Activated CD8-positive, alpha-beta memory T cell treated with anti-CD3 and anti-CD28 coated beads for 24 hours (primary cell): Measurements from ENCODE around the gene ARL2BP.
A peak's percentile ranks its signal among the peaks of the same experiment; 100 is the strongest.

ENCODE experiments used
- DNase-seq: peaks from one replicate; pipeline ENCODE4 v3.0.0-alpha.2; 2020

ARL2BP gene

DNA sequence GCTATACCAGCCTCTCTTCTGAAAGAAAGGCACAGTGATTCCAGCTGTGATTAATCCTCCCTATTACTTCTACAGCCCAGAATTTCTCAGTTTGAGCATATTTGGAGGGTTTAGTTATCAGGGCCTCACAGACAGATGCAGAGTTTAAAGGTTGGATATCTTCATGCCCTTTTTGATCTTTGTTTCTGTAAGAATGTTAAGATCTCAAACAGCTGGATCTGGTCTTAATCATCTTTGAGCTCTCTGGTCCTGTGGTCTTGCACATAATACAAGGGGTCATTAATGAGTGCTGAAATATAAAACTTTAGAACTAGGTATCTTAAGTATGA, 9.1 kb upstream of the ARL2BP start:
- no peak for DNase-seq

DNA sequence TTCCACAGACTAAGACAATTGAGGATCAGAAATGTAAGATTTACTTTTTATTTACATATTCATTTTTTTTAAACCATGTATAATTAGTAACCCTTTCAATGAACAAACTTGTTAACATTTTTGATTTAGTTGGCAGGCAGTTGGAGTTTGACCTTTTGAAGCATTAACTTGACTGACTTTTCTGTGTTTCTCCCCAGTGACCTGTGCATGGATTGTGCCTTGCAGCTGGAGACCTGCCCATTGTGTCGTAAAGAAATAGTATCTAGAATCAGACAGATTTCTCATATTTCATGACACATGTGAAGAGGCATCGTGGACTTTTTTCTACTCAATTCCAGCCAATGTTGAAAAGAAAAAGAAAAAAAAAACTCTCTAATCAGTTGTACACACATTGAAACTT, 6.4 kb upstream of the ARL2BP start:
- no peak for DNase-seq

DNA sequence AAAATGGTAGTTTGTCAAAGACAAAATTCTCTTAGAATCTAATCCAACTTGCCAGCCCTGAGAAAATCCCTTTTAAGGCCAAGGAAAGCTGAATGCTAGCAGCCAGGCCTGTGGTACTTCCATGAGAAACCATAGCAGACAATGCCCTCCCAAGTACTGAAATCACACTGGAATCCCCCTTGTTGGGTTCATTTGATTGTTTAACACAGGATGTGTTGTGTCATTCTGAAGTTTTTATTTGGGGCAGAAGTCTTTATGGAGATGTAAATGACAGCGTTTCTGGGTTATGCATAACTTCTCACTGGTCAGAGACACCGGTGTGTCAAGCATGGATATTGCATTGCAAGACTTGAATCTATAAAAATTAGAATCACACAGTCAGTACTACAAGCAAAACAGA, 6.0 kb upstream of the ARL2BP start:
- DNase-seq = no peak

DNA sequence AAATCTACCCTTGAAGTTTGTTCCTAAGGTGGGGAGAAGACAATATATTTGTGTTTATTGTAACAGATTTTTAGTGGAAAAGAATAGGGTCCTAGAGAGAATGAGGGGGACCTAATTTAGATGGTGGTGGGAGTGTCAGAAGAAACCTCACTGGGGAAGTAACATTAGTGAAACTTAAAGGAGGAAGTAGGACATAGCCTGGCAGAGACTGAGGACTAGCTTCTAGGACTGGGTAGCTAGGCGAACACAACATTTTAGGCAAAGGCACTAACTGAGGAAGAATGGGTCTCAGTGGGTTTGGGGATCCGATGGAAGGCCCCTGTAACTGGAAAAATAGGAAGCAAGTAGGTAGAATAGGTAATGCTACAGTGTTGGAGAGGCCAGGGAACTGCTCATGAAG, 4.2 kb upstream of the ARL2BP start:
- no peak for DNase-seq

DNA sequence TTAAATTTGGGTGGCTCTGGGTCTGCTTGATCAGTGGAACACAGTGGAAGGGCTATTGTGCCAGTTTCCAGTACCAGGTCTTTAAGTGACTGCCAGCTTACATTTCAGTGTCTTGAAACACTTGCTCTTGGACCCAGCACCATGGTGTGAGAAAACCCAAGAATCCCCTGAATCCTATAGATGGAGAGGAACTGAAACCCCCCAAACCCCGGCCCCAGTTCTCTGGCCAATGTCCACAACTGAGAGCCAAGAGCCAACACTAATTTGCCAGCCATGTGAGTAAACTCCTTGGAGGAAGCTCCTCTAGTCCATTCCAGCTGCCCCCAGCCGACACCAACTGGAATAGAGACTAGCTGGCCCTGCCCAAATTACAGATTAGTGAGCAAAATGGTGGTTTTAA, 2.4 kb upstream of the ARL2BP start:
- no peak for DNase-seq

DNA sequence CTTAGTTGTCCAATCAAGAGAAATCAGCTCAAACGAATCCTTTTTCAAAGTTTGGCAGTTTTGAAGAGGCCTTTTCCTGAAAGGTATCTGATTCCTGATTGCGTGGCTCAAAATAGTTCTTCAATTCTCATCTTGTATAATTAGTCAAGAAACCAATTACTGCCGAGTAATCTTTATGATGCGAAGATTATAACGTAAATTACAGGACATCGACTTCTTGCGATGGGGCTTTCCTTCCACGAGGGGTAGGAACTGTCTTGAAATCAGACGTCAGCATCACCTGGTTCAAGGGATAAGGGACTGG, 644 bp upstream of the ARL2BP start:
- no peak for DNase-seq

DNA sequence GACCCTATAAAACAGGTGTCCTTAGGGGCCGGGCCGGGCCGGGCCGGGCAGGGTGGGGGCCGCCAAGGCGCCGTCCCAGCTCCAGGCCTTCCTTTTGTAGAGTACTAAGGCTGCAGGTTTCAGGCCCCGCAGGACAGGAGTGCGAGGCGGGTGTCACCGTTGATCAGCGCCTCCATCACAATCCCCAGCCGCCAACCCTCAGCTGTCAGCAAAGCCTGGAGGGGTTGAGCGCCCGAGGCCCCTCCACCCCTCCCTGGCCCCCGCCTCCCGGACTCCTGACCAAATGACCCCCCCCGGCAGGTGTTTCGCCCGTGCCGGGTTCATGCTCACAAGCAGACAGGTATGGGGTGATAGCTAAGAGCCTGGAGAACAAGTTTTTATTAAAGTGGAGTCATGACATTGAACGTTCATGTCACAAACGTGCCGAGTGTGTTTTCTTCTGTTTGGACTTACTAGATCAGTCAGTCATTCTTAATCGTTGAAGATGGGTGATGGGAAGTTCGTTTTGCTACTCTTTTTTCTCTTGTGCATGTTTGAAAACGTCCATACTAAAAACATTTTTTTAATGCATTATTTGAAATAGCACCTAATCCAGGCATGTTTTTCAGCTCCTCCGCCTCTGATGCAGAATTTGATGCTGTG, 534 bp downstream of the ARL2BP start:
- DNase-seq = no peak

DNA sequence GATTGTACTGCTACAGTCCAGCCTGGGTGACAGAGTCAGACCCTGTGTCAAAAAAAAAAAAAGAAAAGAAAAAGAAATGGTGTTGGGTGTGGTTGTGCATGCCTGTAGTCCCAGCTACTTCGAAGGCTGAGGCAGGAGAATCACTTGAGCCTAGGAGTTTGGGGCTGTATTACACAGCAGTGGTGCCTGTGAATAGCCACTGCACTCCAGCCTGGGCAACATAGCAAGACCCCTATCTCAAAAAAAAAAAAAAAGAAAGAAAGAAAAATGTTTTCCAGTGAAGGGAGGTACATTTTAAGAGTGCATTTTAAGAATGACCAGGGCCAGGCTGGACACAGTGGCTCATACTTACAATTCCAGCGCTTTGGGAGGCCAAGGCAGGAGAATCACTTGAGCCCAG, 6.3 kb downstream of the ARL2BP start:
- DNase-seq = no peak

DNA sequence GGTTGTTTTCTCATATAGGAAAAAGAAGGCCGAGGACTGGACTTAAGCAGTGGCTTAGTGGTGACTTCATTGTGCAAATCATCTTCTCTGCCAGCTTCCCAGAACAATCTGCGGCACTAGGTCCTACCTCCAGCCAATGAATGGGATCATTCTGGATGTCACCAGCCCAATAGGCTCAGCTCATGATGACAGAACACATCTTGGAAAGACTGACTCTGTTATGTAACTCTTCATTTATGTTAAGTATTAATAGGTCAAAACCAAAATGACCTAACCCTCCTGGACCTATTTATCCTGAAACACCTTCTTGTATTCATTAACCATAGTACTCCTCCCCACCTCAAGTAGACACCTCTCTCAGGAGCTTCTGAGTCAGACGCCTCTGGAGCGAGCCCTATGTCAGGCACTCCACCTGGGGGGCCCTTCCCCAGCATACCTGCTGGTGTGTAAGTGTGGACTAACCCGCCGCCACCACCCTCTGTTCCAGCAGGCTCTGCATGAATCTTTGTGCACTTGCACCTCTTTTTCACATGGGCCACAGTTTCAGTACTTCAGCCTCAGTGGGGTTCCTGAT, 7.2 kb downstream of the ARL2BP start:
- DNase-seq = peak; percentile 52

DNA sequence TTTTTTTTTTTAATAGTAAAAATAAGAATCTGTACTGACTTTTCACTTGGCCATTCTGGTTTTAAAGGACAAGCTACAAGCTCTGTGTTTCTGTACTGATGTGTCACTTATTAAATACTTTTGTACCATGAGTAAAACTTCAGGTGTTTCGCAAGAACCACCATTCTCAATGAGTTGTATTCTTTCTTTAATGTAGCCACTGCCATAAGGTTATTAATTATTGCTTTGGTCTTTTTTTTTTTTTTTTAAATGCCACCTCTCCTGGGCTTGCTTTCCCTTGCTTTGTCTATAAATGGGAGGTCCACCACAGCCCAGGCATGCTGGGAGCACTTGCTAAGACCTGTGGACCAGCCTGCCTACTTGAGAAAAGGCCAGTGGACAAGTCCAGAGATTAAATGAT, 8.4 kb downstream of the ARL2BP start:
- no peak for DNase-seq

DNA sequence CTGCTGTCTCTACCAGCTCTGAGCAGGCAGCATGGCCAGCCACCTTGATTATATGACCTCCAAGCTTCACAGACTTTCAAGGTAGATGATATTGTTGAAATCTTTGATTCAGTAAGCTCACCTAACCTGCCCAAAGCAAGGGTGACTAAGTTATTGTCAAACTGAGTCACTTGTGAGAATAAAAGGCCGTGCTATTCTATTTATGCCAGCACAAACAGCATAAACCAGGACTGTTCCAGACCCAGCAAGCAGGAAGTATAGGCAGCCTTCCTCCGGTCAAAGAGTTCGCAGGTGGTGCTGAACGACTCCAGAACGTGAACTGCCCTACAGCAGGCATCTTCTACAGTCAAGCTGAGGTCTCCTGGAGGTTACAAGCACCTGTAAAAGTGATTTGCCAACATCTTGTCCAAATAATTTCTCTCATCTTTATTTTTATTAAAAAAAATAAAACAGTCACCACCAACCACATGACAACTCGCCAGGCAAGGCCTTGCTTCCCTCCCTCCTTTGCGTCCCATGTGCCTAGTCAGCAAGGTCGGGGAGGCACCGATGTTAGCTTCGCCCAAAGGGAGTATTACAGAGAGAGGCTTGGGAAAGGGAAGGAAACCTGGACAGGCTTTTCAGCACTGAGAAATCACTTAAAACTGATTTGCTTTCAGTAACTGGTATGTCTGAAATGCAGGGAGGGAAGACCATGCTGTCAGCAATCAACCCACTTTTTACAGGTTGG, 10.8 kb downstream of the ARL2BP start:
- DNase-seq = peak; percentile 35

DNA sequence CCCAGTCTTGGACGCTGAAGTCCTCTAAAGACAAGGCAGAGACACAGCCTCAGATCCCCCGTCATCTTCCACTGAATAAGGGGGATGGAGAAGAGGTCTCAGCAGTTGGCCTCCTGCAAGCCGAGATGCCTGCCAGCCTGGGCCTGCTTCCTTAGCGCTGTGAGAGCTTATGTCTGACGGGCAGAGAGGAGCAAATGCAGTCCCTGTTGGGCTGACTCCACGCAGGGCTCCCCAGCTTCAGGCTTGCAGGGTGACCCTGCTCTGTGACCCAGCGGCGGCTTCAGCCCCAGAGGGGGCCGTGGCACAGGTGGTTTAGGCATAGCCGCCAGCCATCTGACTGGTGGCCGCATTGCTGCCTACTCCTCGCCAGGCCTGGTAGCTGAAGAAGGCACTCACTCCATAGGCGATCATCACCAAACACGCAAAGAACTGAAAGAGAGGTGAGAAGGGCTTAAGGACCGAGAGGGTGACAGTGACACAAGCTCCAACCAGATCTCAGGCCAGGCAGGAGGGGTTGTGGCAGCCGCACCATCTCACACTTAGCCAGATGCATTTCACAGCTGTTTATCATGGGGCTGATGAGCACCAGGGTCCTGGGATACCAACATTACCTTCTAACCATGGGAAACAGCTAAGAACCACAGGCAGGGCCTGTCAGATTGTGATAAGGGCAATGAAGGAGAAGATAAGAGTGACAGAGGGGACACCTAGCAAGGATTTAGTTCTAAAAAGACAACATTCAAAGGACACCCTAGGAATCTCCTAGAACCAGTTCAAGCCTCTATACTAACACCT, 11.7 kb downstream of the ARL2BP start:
- DNase-seq = peak; percentile 40

DNA sequence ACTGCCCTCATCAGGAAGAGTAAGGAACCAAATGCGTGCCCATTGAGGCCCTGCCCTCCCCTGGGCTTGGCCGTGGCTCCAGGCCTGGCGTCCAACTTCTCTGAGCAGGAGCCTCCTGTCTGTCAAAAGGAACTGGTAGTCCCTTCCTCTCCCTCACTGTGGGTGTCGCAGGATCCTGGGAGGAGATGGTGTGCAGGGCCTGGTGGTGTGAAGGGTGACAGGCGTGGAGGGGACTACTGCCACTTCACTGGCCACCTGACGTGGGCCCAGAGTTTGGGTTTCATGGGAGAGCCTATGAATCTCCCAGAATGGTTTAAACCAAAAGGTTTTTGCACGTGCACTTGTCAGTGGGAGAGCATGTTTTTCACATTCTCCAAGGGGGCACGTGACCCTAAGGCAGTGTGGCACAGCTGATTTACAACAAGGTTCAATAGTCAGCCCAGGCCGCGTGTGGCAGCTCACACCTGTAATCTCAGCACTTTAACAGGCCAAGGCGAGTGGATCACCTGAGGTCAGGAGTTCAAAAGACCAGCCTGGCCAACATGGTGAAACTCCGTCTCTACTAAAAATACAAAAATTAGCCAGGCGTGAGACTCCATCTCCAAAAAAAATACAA, 12.5 kb downstream of the ARL2BP start:
- peak; percentile 45 for DNase-seq

DNA sequence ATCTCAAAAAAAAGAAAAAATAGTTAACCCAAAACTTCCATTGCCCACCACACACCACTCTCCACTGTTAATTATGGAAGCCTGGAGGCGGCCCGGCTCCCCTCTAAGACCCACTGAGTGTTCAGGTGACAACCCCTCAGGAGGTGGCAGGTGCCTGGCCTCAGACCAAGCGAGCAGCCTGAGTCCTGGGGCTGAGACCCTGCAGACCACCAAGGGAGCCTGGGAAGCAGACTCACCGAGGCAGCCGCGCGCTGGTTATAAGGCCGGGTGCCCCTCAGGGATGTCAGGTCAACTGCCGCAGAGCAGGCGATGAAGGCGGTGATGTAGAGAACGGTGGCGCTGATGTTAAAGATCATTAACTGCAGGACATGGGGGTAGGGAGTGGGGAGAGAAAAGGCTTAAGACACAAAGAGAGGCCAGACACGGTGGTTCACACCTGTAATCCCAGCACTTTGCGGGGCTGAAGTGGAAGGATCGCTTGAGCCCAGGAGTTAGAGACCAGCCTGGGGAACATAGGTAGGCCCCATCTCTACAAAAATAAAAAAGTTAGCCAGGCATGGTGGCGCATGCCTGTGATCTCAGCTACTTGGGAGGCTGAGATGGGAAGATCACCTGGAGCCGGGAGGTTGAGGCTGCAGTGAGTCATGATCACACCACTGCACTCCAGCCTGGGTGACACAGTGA, 13.3 kb downstream of the ARL2BP start:
- peak; percentile 35 for DNase-seq

DNA sequence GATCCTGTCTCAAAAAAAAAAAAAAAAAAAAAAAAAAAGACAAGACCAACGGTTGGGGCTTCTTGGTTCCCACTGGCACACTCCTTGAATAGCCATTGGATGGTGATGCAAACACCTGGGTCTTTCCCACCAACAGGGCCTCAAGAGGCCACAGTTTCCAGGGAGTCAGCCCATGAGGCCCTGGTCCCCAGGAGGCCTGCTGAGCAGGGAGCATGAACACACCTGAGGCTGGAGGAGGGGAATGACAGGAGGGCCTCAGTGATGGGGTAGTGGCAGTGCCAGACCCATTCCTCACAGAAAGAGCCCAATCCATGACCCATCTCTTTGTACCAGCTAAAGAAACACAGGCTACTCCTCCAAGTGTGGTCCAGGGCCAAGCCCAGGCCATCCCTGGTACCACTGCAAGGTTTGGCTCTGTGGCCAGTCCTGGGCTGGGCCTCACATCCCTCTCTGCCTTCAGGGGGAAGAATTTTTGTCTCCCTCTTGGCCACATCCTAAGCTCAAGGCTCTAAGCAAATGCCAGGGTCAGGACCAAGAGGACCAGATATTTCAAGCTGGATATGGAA, 13.9 kb downstream of the ARL2BP start:
- peak; percentile 50 for DNase-seq

DNA sequence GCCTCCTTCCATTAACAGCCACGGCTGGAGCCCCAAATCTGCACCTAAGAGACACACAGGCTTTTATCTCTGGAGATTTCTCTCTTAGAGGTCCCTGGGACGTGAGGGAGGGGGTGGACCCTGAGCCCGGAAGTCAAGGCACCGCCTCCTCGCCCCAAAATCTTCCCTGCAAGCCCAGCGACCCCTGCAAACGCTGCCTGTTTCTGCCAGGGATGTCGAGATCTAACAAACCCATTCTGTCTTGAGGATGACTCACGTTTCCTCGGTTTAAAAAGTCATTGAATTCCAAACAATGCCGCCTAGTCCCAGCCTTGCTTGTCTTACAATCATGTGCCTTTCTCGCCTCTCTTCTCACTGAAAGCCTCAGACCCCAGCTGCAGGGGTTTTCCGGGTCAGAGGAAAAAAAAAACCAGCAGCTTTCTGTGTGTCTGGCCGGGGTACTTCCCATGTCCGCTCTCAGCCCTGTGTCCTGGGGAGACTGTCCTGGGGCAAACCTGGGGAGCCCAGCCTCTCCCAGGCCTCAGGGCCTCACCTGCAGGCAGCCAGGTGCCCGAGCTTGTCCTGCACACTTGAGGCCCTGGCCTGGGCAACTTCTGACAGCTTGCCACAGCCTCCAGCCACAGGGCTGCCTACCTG, 15.4 kb downstream of the ARL2BP start:
- DNase-seq = peak; percentile 70

DNA sequence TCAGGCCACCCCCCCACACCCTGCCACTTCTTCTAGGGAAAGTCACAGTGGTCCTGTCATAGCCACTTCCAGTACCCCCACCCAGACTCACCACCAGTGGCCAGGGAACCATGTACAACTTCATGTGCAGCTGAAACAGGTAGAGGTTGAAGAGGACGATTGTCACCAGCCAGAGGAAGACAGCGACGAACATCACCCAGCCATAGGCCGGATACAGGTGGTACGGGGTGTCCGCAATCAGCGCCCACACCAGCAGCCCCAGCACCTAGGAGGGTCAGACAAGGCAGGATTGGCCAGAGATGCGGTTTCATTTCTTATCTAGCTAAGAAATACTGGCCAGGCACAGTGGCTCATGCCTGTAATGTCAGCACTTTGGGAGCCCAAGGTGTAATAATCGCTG, 16.7 kb downstream of the ARL2BP start:
- peak; percentile 49 for DNase-seq

DNA sequence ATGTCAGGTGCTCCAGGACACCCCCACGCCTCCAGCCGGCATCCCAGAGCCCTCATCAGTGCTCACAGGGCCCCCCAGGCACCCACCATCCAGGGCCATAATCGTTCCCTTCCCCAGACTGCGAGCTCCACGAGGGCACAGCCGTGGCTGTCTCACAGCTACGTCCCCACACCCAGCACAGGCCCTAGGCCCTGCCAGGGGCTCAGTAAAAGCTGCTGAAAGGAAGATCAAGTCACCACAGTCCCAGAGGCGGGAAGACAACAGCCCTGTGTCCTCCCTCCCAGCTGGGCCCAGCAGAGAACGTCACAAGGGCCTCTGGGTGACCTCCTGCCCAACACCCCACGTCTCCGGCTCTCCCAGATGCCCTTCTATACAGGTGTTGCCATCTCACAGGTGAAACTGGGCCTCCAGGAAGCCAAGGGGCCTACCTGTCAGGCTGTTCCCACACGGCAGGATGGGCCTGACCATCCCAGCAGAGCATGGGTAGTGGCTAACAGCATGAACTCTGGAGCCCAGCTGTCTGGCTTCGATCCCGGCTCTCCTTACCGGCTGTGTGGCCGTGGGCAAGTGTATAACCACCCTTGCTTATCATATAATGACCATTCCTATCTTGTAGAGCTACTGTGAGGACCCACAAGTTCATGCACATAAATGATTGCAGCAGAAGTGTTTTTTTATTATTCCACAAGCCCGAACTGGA, 17.9 kb downstream of the ARL2BP start:
- no peak for DNase-seq

DNA sequence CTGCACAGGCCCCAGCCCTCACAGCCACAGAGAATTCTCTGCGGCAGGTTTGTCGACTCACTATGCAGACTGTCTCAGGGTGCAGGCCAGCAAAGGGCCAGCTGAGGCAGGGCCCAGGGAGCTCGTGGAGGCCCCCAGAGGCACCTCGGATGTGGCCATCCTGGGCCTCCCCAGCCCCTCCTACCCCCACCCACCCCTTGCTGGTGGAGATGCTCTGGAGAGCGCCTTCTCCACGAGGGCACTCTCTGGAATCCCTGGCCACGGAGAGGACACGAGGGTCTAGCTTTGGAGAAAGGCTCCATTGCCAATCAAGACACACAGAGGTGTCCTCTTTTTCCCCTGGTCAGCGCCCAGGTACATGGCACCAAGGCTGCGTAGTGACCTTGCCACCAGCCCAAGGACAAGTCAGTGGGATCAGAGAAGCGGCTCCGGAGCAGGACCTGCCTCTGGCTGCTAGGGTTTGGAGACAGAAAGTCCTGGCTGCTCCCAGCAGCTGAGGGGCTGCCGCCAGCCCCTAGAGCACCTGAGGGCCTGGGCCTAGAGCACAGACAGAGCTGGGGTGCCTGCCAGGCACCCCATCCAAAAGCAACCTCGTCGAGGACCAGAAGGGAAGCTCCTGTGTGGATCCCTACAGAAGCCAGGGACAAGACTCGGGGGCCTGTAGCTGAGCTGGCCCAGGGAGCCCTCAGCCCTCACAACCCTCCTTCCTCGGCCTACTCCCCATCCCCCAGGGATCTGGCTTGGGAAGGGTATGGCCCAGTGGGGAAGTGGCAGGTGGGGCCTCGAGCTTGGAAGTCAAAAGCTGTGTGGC, 18.7 kb downstream of the ARL2BP start:
- DNase-seq = no peak

DNA sequence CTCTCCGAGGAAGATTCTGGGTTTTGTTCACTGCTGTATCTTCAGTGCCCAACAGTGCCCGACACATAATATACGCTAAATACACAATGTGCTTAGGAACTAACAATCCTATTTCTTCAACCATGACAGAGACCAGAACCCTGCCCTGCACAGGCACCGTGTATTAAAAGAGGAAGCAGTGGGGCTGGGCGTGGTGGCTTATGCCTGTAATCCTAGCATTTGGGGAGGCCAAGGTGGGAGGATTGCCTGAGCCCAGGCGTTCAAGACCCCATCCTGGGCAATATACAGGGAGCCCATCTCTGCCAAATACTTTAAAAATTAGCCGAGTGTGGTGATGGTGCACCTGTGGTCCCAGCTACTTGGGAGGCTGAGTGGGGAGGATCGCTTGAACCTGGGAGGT, 19.3 kb downstream of the ARL2BP start:
- DNase-seq = no peak

DNA sequence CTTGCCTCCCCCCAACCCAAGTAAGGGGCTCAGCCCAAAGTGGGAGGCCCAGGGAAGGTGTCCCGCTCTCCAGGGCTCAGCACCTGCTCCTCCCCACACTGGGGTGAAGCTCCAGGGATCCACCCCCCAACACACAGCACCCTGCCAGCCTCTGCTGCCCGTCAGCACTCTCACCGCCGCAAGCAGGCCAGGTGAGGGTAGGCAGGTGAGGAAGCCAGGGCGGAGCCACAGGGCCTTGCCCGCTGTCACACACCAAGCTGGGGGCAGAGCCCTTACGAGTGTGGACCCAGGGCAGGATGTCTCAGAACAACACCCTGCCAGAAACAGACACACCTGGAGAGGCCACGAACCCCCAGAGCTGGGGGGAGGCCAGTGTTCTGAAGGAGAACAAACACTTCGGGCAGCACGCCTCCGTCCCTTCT, 19.9 kb downstream of the ARL2BP start:
- no peak for DNase-seq
